GM21515 (cell line): Measurements from ENCODE around the gene KCNQ1.

Source experiments
- ATAC-seq: cut with Tn5 transposase; IDR thresholded peaks from one replicate; pipeline ENCODE4 v1.9.1; 2021; ENCODE audit not compliant: unreplicated experiment

The KCNQ1 gene

DNA sequence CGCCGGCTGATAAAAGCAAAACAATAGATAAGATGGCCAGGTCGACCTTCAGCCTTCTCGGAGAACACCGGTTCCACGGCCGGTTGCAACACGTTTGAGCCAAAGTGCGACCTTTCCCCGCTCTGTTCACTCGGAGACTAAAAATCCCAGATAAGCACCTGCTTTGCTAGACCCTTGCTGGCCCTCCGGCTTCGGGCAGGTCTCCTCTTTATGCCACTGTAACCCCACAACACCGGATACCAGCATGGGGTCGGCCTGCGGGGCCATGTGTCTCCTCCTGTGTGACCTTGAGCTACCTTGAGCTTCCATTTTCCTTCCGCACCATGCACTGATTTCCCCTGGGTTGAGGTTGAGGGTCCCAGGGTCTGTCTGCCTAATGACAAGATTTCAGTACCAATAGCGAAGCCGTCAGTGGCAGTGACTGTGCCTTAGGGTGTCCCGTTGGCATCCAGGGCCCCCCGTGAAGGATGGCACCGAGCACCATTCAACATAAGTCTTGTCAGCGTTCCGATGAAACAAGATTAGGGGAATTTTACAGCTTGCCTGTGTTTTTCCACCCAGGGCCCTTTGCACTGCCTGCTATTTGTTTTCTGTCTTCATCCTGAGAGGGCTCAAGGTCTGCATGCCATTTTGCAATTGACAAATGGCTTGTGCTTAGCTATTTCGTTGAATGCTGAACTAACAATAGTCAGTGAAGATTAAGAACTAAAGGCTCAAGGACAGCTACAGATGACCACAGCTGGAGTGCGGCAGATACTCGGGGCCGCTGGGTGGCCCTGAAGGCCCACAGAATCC lies 118.6 kb downstream of the KCNQ1 start:
- ATAC-seq, result no peak

GRCh38 chr11:2564008-2564530 lies 119.3 kb downstream of the KCNQ1 start:
- no peak for ATAC-seq

DNA sequence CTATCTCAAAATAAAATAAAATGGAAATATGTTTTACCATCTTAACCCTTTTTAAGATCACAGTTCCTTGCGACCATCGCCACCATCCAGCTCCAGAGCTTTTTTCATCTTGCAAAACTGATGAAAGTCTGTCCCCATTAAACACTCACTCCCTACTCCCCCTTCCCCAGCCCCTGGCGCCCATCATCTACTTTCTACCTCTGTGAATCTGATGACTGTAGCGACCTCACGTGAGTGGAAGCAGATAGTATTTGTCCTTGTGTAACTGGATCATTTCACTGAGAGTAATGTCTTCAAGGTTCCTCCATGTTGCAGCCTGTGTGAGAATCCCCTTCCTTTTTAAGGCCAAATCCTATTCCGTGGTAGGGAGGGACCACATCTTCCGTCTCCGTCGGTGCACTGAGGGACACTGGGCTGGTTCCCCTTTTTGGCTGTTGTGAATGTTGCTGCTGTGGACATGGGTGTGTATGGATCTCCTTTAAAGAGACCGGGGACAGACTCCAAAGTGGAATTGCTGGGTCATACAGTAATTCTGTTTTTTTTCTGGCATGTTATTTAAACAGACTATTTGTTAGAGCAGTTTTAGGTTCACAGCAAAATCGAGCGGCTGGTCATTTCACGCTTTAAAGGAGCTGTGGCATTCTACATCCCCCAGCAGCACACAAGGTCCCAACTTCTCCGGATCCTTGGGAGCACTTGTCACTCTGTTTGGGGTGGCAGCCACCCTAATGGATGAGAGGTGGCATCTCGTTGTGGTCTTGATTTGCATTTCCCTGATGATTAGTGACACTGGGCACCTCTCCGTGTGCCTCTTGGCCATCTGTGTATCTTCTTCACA lies 120.0 kb downstream of the KCNQ1 start:
- ATAC-seq, result no peak

- ATAC-seq, result no peak
These were observed 120.8 kb downstream of the KCNQ1 start for GRCh38 chr11:2565447-2566222.

DNA sequence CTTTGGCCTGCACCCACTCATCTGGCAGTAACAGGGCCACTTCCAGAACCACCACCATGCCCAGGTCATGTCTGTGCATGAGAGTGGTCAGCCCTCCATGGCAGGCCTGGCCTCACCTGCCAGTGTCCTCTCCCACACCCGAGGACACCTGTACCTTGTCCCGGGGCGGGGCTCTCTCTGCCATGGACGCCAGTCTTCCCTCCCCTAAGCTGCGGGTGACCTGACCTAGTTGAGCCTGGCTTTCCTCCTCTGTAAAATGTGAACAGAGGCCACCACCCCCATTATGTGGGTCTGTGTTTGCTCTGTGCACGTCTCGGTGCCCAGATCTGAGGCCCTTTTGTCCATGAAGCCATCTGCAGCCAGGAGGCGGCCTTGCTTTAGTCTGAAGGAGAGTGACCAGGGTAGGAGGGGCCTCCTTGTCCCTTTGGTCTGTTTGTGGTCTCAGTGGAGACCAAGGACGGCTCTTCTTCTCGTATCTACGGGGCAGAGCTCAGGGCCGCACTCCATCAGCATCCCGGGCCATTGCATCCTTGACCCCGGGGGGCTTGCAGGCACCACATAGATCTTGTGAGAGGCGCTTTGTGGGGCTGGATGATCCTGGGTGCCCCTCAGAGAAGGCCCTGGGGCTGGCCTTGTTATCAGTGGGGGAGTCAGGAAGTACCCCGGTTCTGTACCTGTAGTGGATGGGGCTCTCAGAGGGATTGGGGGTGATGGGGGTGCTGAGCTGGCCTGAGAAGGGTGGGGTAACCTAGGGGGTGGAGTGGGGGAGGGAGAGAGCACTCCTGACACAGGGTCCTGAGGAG lies 121.6 kb downstream of the KCNQ1 start:
- no peak for ATAC-seq

GRCh38 chr11:2567026-2567671 lies 122.3 kb downstream of the KCNQ1 start:
- no peak for ATAC-seq

- ATAC-seq, result no peak
These were observed 124.5 kb downstream of the KCNQ1 start for GRCh38 chr11:2569321-2569721.

- no peak for ATAC-seq
These were observed 125.0 kb downstream of the KCNQ1 start for GRCh38 chr11:2569731-2570210.

GRCh38 chr11:2570211-2570811 lies 125.5 kb downstream of the KCNQ1 start:
- ATAC-seq, result no peak

- no peak for ATAC-seq
These were observed 126.2 kb downstream of the KCNQ1 start for GRCh38 chr11:2570841-2571597.

- no peak for ATAC-seq
These were observed 126.9 kb downstream of the KCNQ1 start for GRCh38 chr11:2571598-2572281.

- no peak for ATAC-seq
These were observed 127.9 kb downstream of the KCNQ1 start for GRCh38 chr11:2572491-2573239.

GRCh38 chr11:2573240-2574042 lies 128.6 kb downstream of the KCNQ1 start:
- no peak for ATAC-seq

- no peak for ATAC-seq
These were observed 129.3 kb downstream of the KCNQ1 start for GRCh38 chr11:2574043-2574552.

GRCh38 chr11:2574553-2575535 lies 130.0 kb downstream of the KCNQ1 start:
- no peak for ATAC-seq
